ENCODE results near the gene ANO9.
A peak's percentile ranks its signal among the peaks of the same experiment; 100 is the strongest.
"Not testable (repeated sequence)": the region's sequence is repeated elsewhere in the genome, so short reads cannot be mapped to it uniquely, and the experiment has no call there.

The ANO9 gene

DNA sequence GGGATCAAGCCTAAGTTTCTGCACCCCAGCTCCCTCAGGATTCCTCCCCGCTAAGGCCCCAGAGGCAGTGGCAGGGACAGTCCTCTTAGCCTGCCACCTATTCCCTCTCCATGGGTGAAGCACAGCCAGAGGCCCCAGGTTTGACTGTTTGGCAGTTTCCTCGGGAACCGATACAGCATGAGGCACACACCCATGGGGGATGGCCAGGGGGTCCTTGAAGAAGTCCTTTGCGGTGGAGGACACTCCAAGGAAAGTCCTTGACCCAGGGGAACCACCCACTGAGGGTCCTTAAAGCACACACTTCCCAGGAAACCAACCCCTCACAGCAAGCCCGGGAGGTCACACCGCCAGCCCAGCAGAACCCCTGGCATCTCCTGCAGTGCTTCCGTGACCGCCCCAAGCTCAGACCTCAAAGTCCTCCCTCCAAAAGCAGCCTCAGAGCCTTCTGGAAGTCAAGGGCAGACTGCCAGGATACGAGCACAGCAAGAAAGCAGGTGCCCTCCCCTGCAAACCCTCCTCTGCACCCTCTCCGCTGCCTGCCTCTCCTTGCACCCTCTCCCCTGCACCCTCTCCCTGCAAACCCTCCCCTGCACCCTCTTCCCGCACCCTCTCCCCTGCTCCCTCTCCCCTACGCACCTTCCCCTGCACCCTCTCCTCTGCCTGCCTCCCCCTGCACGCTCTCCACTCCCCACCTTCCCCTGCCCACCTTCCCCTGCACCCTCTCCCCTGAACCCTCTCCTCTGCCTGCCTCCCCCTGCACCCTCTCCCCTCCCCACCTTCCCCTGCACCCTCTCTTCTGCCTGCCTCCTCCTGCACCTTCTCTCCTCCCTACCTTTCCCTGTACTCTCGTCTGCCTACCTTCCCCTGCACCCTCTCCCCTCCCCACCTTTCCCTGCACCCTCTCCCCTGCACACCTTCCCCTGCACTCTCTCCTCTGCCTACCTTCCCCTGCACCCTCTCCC, 28.4 kb downstream of the ANO9 start:
- no peak for DNase-seq

DNA sequence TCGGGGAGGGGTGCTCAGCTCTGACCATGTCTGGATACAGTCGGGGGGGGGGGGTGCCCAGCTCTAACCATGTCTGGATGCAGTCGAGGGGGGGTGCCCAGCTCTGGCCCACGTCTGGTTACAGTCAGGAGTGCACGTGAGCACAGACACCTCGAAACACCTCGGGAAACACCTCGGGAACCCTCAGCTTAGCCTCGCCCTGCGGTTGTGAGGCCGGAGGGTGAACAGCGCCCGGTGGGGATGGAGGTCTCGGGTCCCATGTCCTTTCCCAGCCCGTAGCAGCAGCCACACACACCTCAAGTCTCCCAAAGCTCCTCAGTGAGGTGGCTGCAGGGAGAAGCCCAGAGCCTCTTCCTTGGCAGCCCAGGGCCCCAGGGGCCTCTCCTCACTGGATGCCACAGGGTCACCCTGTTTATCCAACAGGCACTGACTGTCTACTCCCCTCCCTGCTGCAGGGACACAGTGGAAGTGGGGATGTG, 29.1 kb downstream of the ANO9 start:
- DNase-seq = no peak

DNA sequence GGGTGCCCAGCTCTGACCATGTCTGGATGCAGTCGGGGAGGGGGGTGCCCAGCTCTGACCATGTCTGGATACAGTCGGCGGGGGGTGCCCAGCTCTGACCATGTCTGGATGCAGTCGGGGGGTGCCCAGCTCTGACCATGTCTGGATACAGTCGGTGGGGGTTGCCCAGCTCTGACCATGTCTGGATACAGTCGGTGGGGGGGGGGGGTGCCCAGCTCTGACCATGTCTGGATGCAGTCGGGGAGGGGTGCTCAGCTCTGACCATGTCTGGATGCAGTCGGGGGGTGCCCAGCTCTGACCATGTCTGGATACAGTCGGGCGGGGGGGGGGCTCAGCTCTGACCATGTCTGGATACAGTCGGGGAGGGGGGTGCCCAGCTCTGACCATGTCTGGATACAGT, 30.3 kb downstream of the ANO9 start:
- DNase-seq = not testable (repeated sequence)

DNA sequence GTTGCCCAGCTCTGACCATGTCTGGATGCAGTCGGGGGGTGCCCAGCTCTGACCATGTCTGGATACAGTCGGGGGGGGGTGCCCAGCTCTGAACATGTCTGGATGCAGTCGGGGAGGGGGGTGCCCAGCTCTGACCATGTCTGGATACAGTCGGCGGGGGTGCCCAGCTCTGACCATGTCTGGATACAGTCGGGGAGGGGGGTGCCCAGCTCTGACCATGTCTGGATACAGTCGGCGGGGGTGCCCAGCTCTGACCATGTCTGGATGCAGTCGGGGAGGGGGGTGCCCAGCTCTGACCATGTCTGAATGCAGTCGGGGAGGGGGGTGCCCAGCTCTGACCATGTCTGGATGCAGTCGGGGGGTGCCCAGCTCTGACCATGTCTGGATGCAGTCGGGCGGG, 31.1 kb downstream of the ANO9 start:
- not testable (repeated sequence) for DNase-seq

DNA sequence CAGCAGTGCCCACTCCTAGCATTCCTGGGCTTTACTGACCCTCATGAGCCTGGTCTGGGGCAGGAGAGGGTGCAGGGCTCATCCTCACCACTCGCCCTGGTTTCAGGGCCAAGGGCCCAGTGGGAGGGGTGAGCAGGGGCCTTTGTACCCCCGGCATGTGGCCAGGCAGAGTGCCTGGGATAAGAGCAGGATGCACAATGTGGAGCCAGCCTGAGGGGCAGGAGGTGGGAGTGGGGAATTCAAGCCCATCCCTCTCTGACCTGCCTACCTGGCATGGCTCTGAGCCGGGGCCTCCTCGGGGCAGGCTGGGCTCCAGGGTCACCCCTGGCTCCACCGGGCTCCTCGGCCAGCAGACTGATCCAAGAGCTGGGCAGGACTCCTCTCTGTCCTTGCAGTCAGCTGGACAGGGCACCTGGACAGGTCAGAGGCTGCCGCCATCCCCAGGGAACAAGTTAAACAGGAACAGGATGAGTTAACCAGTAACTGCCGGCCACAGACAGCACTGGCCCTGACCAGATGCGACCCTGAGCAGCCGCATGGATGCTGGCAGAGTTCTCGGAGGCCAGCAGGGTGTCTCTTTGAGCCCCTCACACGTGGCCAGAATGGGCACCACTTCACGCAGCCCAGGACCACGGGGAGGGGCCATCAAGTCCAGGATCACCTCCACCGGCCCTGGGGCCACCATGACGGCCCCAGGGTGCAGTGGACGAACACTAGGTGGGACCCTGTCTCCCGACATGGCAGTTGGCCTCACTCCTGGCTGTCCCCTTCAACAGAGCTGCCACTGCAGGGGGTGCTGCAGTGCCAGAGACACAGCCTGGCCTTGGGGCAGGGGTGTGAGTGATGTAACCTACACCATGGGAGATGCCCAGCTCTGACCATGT, 32.0 kb downstream of the ANO9 start:
- DNase-seq = no peak

DNA sequence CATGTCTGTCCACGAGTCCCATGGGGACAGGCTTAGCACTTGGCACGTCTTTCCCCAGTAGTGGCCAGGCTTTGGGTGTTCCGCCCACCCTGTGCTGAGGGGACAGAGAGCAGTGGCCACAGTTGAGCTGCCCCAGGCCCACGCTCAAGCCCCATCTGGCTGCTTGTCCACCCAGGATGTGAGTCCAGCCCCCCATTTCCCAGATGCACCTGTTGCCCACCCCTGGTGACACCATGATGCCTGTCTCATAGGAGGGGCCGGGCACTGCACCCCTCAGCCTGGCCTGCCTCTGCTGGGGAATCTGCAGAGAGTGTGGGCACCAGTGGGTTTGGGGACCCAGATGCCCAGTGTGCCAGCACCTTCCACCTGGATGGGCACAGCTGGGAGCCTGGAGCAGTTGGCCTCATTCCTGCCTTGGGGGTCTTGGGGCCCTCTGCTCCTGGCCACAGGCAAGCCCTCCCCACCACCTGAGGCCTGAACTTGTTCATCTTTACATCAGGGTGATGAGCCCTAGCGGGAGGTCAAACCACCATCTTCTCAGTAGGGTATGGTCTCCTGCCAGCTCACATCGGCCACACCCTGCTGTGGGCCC, 32.7 kb downstream of the ANO9 start:
- no peak for DNase-seq

DNA sequence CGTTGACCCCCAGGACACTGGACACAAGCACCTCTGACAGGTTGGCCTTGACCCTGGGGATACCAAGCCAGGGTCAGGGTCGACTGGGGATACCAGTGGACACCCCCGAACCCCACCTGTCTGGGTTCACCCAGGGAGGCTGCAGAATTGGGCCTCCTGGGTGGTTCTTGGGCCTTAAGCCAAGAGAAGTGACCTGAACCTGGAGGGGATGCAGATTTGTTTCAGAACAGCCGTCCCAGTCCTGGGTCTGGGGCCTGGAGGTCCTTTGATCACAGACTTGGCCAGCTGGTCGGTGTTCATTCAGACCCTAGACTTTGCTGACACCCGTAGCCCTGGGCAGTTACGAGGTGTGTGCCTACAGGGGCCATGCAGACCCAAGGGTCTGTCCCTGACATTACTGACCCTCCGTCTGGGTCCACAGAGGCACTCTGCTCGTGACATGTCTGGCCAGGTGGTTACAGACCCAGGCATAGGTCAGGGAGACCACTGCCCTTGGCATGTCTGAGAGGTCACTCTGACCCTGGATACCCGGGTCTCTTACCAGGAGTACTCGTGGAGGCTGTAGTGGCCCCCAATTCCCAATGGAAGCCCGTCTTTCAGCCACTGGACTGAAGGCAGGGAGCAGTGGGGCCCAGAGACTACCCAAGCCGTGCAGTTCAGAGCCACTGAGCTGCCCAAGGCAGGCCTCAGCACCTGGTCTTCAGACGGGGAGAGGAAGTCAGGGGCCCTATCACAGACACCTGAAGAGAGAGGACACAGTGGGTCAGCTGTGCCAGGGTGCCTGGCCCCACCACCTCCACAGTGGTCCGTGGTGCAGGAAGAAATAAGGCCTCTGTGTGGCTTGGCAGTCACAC, 33.4 kb downstream of the ANO9 start:
- no peak for DNase-seq

DNA sequence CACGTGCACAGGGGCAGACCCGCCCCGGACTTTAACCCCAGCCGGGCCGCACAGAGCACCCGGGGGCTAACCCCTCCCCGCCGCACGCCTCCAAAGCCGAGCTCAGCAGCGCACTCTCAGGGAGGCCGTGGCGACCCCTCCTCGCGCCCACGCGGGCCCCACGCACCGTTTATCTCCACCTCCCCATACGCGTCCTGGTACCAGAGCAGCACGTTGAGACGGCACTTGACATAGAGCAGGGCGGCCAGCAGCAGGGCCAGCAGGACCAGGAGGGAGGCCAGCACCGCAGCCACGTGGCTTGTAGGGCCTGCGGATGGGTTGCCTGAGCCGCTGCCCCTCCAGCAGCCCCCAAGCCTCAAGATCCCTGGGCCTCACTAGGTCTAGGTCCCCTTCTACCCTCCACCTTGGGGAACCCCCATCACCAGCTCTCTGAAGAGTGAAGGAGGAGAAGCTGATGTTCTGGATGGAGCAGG, 34.1 kb downstream of the ANO9 start:
- DNase-seq = no peak

DNA sequence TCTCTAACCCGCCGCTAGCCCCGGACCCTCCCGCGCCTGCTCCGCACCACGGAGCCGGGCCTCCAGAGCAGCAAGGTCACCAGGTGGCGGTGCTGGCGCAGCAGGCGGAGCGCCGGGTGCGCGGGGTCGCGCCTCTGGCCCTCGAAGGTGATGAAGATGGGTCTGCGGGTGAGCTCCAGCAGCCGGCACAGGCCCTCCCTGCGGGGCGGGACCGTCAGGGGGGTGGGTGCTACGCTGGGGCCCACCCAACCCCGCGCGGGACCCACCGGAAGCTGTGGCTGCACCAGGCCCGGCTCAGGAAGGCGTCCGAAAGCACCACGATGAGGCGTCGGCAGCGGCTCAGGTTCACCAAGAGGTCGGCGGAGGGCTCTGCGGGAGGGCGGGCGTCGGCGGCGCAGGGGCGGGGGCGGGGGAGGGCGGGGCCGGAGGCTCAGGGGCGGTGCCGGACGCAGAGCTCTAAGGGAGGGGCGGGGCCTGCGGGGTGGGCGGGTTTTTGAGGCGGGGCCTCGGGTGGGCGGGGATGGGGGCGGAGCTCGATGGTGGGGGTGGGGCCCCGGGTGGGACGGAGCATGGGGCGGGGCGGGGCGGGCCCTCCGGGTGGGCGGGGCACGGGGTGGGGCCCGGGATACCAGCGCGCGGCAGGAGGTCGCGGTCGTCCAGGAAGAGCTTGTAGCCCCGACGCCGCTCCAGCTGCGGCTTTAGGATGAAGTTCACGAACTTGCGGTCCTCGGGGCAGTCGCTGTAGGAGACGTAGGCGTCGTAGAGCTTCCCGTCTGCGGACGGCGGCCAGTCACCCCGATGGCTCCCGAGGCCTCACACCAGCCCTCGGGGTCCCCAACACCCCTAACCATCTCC, 34.8 kb downstream of the ANO9 start:
- peak; percentile 96 for DNase-seq

DNA sequence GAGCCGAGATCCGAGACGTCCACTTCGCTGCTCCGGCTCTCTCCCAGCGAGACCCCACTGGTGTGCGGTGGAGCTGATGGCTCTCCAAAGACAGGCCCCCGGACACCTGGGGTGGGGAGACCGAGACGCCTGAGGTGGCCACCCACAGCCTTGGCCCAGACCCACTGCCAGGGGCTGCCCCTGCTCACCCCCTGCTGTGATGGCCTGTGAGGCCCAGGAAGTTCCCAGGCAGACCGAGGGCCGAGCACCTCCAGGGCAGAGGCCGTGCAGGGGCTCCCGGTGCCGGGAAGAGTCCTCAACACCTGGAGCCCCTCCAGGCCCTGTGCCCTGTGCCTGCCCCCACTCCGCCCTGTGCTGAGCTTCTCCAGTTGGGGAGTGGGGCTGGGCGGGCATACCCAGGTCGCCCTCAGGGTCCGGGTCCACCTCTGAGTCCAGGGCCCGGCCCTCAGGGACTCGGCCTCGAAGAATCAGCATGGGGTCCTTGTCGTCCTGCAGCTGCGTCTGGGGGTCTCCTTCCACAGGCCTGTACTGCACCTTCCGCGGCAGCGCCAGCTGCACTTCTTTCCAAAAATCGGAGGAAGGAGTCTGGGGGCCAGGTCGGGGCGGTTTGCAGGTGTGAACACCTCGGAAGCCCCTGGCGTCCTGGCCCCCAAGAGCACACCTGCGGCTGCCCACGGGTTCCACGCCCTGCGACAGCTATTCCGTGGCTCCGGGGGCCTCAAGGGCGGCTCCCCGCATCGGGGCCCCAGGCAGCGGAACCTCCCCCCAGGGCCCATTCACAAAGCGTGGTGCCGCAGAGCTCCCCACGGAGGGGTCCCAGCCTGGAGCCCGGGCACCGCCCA, 35.6 kb downstream of the ANO9 start:
- DNase-seq = no peak

DNA sequence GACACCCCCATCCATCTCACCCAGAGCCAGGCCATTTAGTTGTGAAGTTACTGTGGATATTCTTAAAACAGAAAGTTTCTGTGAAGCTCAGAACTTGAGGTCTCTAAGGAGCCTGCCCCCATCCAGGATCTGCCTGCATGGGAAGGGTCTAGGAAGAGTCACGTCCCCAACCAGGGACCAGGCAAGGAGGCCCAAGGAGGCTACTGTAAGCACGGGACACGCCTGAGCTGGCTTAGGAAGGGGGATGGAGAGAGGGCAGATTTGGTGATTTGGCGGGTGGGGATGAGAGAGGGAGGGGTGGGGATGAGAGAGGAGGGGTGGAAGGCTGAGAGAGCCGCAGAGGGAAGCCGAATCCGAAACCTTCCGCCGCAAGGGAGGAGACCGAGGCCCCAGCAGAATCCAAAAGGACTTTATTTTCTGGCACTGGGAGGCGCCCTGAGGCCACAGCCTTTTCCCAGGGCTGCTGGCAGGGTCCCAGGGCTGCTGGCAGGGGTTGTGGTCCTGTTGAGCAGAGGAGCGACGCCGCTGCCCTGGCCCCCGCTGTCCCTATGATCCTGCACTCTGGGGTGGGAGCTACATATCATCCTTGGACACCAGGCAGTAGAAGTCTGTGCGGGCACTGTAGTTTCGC, 36.4 kb downstream of the ANO9 start:
- DNase-seq = no peak

DNA sequence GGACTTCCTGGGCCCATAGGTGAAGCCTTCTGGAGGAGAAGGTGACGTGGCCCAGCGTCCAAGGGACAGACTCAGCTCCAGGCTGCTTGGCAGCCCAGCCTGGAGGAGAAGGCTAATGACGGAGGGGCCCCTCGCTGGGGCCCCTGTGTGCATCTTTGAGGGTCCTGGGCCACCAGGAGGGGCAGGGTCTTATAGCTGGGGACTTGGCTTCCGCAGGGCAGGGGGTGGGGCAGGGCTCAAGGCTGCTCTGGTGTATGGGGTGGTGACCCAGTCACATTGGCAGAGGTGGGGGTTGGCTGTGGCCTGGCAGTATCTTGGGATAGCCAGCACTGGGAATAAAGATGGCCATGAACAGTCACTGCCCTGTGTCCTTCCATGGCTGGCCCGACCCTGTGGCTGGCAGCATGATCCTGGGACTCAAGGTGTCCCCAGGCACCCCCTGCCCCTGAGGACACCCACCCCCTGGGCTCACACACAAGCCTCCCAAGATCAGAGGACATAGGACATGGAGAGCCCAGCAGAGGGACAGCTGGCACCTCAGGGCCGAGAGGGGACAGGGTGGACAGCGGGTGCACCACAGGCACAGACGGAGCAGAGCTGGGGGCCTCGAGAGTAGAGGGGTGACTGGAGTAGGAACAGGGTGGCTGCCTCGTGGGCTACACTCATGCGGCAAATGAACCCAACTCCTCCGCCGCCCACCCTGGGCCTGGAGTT, 37.1 kb downstream of the ANO9 start:
- DNase-seq = no peak

DNA sequence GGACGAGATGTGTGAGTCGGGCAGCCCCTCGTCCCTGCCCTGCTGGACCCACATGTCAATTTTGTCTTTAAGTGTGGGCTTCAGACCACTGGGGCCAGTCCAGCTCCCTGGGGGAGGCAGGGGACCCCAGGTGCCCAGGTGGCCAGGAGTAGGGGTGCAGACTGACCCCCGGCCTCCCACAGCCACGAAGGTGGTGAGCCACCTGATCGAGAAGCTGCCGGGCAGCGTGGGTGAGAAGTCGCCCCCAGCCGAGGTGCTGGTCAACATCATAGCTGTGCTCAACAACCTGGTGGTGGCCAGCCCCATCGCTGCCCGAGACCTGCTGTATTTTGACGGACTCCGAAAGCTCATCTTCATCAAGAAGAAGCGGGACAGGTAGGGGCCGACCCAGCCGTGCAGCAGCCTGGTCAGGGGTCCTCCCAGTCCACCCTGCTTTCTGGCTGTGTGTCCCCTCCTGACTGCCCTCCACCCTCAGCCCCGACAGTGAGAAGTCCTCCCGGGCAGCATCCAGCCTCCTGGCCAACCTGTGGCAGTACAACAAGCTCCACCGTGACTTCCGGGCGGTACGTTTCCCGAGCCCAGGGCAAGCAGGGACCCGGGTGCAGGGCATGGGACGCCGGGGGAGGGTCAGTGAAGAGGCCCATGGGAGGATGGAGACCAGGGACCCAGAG, 37.9 kb downstream of the ANO9 start:
- no peak for DNase-seq

DNA sequence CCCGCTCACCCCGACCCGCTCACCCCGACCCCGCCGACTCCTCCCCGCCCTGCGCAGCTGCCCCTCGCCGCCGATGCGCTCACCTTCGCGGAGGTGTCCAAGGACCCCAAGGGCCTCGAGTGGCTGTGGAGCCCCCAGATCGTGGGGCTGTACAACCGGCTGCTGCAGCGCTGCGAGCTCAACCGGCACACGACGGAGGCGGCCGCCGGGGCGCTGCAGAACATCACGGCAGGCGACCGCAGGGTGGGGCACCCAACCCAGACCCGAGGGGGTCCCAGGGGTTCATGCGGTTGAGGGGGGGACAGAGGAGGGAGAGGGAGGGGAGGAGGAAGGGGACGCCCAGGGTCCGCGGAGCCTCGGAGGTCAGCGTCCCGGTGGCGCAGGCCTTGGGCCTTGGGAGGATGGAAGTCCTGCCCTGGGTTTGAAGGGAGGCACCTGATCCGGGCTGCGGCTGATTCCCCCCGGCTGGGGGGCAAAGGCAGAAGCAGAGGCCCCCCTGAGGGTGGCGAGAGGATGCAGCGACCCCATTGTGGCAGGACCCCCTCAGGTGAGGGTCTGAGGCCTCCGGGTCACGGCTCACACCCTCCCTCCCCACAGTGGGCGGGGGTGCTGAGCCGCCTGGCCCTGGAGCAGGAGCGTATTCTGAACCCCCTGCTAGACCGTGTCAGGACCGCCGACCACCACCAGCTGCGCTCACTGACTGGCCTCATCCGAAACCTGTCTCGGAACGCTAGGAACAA, 38.6 kb downstream of the ANO9 start:
- DNase-seq = no peak

DNA sequence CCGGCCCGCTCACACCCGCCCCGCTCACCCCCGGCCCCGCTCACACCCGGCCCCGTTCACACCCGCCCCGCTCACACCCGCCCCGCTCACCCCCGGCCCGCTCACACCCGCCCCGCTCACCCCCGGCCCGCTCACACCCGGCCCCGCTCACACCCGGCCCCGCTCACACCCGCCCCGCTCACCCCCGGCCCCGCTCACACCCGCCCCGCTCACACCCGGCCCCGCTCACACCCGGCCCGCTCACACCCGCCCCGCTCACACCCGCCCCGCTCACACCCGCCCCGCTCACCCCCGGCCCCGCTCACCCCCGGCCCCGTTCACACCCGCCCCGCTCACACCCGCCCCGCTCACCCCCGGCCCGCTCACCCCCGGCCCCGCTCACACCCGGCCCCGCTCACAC, 40.6 kb downstream of the ANO9 start:
- DNase-seq = not testable (repeated sequence)

DNA sequence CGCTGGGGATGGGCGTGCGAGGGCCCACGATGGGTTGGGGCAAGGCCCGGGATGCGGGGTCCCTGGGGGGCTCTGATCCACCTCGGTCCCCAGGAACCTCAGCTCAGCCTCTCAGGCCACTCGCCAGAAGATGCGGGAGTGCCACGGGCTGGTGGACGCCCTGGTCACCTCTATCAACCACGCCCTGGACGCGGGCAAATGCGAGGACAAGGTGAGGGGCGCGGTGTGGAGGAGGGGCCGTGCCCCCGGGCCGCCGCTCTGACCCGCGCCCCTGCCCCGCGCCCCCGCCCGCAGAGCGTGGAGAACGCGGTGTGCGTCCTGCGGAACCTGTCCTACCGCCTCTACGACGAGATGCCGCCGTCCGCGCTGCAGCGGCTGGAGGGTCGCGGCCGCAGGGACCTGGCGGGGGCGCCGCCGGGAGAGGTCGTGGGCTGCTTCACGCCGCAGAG, 41.5 kb downstream of the ANO9 start:
- DNase-seq = no peak

DNA sequence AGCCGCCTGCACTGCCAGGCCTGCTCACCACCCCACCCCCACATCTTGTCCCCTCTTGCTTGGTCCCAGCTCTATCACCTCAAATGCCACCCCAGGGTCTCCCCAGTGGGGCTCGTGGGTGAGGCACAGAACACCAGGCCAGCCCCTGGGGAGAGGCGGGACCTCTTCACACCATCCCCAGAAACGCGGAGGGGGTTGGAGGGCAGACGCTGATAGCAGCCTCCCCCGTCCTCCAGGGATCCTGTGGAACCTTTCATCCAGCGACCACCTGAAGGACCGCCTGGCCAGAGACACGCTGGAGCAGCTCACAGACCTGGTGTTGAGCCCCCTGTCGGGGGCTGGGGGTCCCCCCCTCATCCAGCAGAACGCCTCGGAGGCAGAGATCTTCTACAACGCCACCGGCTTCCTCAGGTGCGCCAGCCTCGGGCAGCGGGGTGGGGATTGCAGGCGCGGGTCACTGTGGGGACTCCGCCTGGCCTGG, 42.0 kb downstream of the ANO9 start:
- no peak for DNase-seq
